Measurements from ENCODE around the gene NKX2-3. TPM values are rescaled to one million over a fixed set of nuclear protein-coding genes. Genes with fewer than 3 reads are reported as not detected.

NKX2-3 gene
- total and polyA plus RNA-seq, 4 experiments from 2014 or later: 0.09 TPM; not detected in 3

DNA sequence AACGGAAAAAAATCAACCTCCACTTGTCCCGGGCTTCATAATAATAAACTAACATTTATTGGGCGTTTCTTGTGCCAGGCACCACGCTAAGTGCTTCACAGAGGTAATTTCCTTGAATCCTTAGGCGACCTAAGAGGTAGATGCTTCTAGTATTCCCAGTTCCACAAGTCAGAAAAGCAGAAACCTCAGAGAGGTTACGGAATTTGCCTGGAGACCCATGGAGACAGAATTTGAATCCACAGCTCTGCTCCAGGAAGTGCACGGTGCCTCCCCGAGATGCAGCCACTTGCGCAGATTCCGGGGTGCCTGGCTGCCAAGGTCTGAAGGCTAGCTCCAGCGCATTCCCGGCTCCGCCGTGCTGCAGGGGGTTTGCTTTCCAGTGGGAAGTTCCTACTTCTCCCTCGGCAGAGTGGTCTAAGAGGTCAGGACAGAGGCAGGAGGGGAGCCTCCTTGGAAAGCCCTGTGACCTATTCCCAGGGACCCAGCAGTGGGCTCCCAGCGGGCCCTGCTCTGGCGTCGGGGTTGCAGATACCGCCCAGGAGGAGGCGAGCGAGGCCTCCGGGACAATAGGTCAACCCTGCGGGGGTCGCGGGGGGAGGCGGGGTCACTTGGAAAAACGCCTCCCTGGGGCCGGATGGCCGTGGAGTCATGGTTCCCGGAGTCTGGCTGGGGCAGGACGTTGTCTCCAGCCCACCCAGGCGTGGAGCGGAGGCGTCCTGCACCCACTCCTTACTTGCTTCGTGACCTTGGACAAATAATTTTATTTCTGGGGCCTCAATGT, 10.1 kb upstream of the NKX2-3 start:
- no peaks in the 10 kb centered on the region for H3K9me3 Mint-ChIP-seq
- H3K9me3 ChIP-seq (ENCODE audit: control insufficient read depth in 1 of 2, low read length in 2 of 2): no peaks in the 10 kb centered on the region
- no peak overlapping the region for H3K27ac ChIP-seq (ENCODE audit: low read depth, low read length)
- peak overlapping the region in 1 of 8 donors; percentile 54 for H3K4me3 Mint-ChIP-seq
- POLR2A ChIA-PET (ENCODE audit: partially characterized antibody): no interaction called here
- peaks cover 0 to 18% (median 4%) of the 10 kb centered on the region in 4 donors for H3K4me1 Mint-ChIP-seq
- H3K4me3 ChIP-seq (ENCODE audit: low read length in 2 of 2): no peak overlapping the region
- H3K4me1 ChIP-seq (ENCODE audit: insufficient read depth, low read length): no peaks in the 10 kb centered on the region
- DNase-seq: no peak
- CTCF ChIA-PET (ENCODE audit: partially characterized antibody): no interaction called here
- H3K27me3 Mint-ChIP-seq: peaks cover 23 to 52% of the 10 kb centered on the region in 2 donors
- H3K36me3 Mint-ChIP-seq: no peaks in the 10 kb centered on the region
- H3K36me3 ChIP-seq (ENCODE audit: insufficient read depth, low read length): no peaks in the 10 kb centered on the region
- H3K27ac Mint-ChIP-seq: no peak overlapping the region
- intact Hi-C loops (cut with micrococcal nuclease): no loop called here
- H3K27me3 ChIP-seq (ENCODE audit: insufficient read depth, low read length): peaks cover 8% of the 10 kb centered on the region

- intact Hi-C loops (cut with micrococcal nuclease): no loop called here
- H3K27ac ChIP-seq (ENCODE audit: low read depth, low read length): no peak overlapping the region
- peaks cover 15% of the 10 kb centered on the region for H3K27me3 ChIP-seq (ENCODE audit: insufficient read depth, low read length)
- DNase-seq: no peak
- no peak overlapping the region for H3K4me3 ChIP-seq (ENCODE audit: low read length in 2 of 2)
- H3K9me3 ChIP-seq (ENCODE audit: control insufficient read depth in 1 of 2, low read length in 2 of 2): no peaks in the 10 kb centered on the region
- H3K4me1 ChIP-seq (ENCODE audit: insufficient read depth, low read length): no peaks in the 10 kb centered on the region
- Mint-ChIP-seq H3K9me3 (no peaks in the 10 kb centered on the region), H3K27ac (no peak overlapping the region), H3K4me3 (peak overlapping the region in 7 of 8 donors; percentile 14 to 62 (median 32)), H3K4me1 (peaks cover 0 to 18% (median 6%) of the 10 kb centered on the region in 4 donors), H3K27me3 (peaks cover 28 to 56% of the 10 kb centered on the region in 2 donors), H3K36me3 (no peaks in the 10 kb centered on the region)
- H3K36me3 ChIP-seq (ENCODE audit: insufficient read depth, low read length): no peaks in the 10 kb centered on the region
- POLR2A ChIA-PET (ENCODE audit: partially characterized antibody): no interaction called here
- CTCF ChIA-PET (ENCODE audit: partially characterized antibody): no interaction called here
These were observed 9.4 kb upstream of the NKX2-3 start for GRCh38 chr10:99523251-99523773.

- Histone ChIP-seq H3K27ac (ENCODE audit: low read depth, low read length) (no peak overlapping the region), H3K36me3 (ENCODE audit: insufficient read depth, low read length) (no peaks in the 10 kb centered on the region), H3K4me1 (ENCODE audit: insufficient read depth, low read length) (no peaks in the 10 kb centered on the region), H3K4me3 (ENCODE audit: low read length in 2 of 2) (no peak overlapping the region), H3K27me3 (ENCODE audit: insufficient read depth, low read length) (peaks cover 21% of the 10 kb centered on the region), H3K9me3 (ENCODE audit: control insufficient read depth in 1 of 2, low read length in 2 of 2) (no peaks in the 10 kb centered on the region)
- peaks cover 31 to 61% of the 10 kb centered on the region in 2 donors for H3K27me3 Mint-ChIP-seq
- no peak overlapping the region for H3K4me3 Mint-ChIP-seq
- intact Hi-C loops (cut with micrococcal nuclease): no loop called here
- ChIA-PET POLR2A (ENCODE audit: partially characterized antibody) (no interaction called here), CTCF (ENCODE audit: partially characterized antibody) (no interaction called here)
- DNase-seq: no peak
- no peak overlapping the region for H3K27ac Mint-ChIP-seq
- H3K4me1 Mint-ChIP-seq: peaks cover under 1 to 22% (median 11%) of the 10 kb centered on the region in 4 donors
- no peaks in the 10 kb centered on the region for H3K36me3 Mint-ChIP-seq
- no peaks in the 10 kb centered on the region for H3K9me3 Mint-ChIP-seq
These were observed 8.6 kb upstream of the NKX2-3 start for GRCh38 chr10:99524050-99524666.

GRCh38 chr10:99524736-99525380, 7.9 kb upstream of the NKX2-3 start:
- no peaks in the 10 kb centered on the region for H3K36me3 Mint-ChIP-seq
- H3K36me3 ChIP-seq (ENCODE audit: insufficient read depth, low read length): no peaks in the 10 kb centered on the region
- no peak overlapping the region for H3K27ac ChIP-seq (ENCODE audit: low read depth, low read length)
- ChIA-PET CTCF (ENCODE audit: partially characterized antibody) (no interaction called here), POLR2A (ENCODE audit: partially characterized antibody) (no interaction called here)
- H3K9me3 ChIP-seq (ENCODE audit: control insufficient read depth in 1 of 2, low read length in 2 of 2): no peaks in the 10 kb centered on the region
- H3K9me3 Mint-ChIP-seq: no peaks in the 10 kb centered on the region
- no peaks in the 10 kb centered on the region for H3K4me1 ChIP-seq (ENCODE audit: insufficient read depth, low read length)
- H3K4me1 Mint-ChIP-seq: peaks cover 4 to 21% (median 15%) of the 10 kb centered on the region in 4 donors
- no peak for DNase-seq
- no peak overlapping the region for H3K4me3 Mint-ChIP-seq
- no peak overlapping the region for H3K4me3 ChIP-seq (ENCODE audit: low read length in 2 of 2)
- peaks cover 28% of the 10 kb centered on the region for H3K27me3 ChIP-seq (ENCODE audit: insufficient read depth, low read length)
- intact Hi-C loops (cut with micrococcal nuclease): no loop called here
- no peak overlapping the region for H3K27ac Mint-ChIP-seq
- H3K27me3 Mint-ChIP-seq: peaks cover 32 to 62% of the 10 kb centered on the region in 2 donors

- H3K4me1 ChIP-seq (ENCODE audit: insufficient read depth, low read length): no peaks in the 10 kb centered on the region
- ChIA-PET POLR2A (ENCODE audit: partially characterized antibody) (no interaction called here), CTCF (ENCODE audit: partially characterized antibody) (no interaction called here)
- H3K27ac ChIP-seq (ENCODE audit: low read depth, low read length): no peak overlapping the region
- H3K9me3 ChIP-seq (ENCODE audit: control insufficient read depth in 1 of 2, low read length in 2 of 2): no peaks in the 10 kb centered on the region
- Mint-ChIP-seq H3K36me3 (no peaks in the 10 kb centered on the region), H3K4me1 (peaks cover 7 to 22% (median 17%) of the 10 kb centered on the region in 4 donors), H3K27ac (no peak overlapping the region), H3K27me3 (peaks cover 31 to 69% of the 10 kb centered on the region in 2 donors), H3K4me3 (no peak overlapping the region), H3K9me3 (no peaks in the 10 kb centered on the region)
- DNase-seq: no peak
- intact Hi-C loops (cut with micrococcal nuclease): no loop called here
- peaks cover 29% of the 10 kb centered on the region for H3K27me3 ChIP-seq (ENCODE audit: insufficient read depth, low read length)
- no peaks in the 10 kb centered on the region for H3K36me3 ChIP-seq (ENCODE audit: insufficient read depth, low read length)
- H3K4me3 ChIP-seq (ENCODE audit: low read length in 2 of 2): no peak overlapping the region
These were observed 6.8 kb upstream of the NKX2-3 start for GRCh38 chr10:99525897-99526296.

- Mint-ChIP-seq H3K9me3 (no peaks in the 10 kb centered on the region), H3K27ac (no peak overlapping the region), H3K4me3 (no peak overlapping the region), H3K36me3 (no peaks in the 10 kb centered on the region), H3K27me3 (peaks cover 37 to 75% of the 10 kb centered on the region in 2 donors), H3K4me1 (peaks cover 7 to 26% (median 20%) of the 10 kb centered on the region in 4 donors)
- POLR2A ChIA-PET (ENCODE audit: partially characterized antibody): no interaction called here
- CTCF ChIA-PET (ENCODE audit: partially characterized antibody): no interaction called here
- H3K4me1 ChIP-seq (ENCODE audit: insufficient read depth, low read length): peaks cover 1% of the 10 kb centered on the region
- no peak for DNase-seq
- H3K36me3 ChIP-seq (ENCODE audit: insufficient read depth, low read length): no peaks in the 10 kb centered on the region
- peaks cover 32% of the 10 kb centered on the region for H3K27me3 ChIP-seq (ENCODE audit: insufficient read depth, low read length)
- H3K4me3 ChIP-seq (ENCODE audit: low read length in 2 of 2): no peak overlapping the region
- intact Hi-C loops (cut with micrococcal nuclease): no loop called here
- no peaks in the 10 kb centered on the region for H3K9me3 ChIP-seq (ENCODE audit: control insufficient read depth in 1 of 2, low read length in 2 of 2)
- H3K27ac ChIP-seq (ENCODE audit: low read depth, low read length): no peak overlapping the region
These were observed 5.8 kb upstream of the NKX2-3 start for GRCh38 chr10:99526861-99527504.
